ENCODE data around the gene TRAK2. TPM values are rescaled to one million over a fixed set of nuclear protein-coding genes. Genes with fewer than 3 reads are reported as not detected.

TRAK2 gene
- total and polyA plus RNA-seq, 9 of the 15 experiments (the other 6 are each of a cell fraction or from before 2014, with no cell fraction given): 3.4 to 10.4 (median 7.3) TPM

DNA sequence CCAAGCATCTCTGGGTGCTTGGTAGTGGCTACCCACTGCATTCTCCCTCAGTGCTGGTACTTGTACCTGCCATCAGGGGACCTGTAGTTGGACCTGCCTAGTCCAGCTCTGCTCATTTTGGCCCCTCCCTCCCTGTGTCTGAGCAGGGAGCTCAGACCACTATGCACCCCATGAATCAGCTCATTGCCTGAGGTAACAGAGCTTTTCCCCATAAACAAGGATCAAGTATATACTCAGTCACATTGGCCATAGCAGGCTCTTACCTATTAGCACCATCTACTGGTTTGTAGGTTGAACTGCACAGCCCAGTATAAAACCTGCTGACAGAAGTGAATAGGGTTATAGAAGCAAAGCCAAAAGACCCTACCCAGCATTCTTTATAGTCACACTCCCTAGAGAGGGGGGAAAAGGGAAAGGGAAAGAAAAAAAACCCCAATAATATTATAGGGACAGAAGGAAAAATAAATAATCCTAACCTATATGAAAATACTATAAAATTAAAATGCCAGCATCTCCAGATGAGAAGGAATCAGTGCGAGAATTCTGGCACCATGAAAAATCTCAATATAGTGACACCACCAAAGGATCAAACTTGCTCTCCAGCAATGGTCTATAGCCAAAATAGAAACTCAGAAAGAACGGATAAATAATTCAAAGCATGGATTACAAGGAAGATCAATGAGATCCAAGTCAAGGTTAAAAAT is 87.2 kb downstream of the TRAK2 start (continued):
- no peak for TF ChIP-seq CEBPG (CRISPR knock-in tag; IDR thresholded peaks at IDR 0.05)
- no peak for TF ChIP-seq CEBPG (tag; conservative IDR thresholded peaks at IDR 0.05 in 1 of 2, IDR thresholded peaks at IDR 0.05 in 1 of 2)
- TF ChIP-seq, protein P1, sequence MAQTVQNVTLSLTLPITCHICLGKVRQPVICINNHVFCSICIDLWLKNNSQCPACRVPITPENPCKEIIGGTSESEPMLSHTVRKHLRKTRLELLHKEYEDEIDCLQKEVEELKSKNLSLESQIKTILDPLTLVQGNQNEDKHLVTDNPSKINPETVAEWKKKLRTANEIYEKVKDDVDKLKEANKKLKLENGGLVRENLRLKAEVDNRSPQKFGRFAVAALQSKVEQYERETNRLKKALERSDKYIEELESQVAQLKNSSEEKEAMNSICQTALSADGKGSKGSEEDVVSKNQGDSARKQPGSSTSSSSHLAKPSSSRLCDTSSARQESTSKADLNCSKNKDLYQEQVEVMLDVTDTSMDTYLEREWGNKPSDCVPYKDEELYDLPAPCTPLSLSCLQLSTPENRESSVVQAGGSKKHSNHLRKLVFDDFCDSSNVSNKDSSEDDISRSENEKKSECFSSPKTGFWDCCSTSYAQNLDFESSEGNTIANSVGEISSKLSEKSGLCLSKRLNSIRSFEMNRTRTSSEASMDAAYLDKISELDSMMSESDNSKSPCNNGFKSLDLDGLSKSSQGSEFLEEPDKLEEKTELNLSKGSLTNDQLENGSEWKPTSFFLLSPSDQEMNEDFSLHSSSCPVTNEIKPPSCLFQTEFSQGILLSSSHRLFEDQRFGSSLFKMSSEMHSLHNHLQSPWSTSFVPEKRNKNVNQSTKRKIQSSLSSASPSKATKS (CRISPR knock-in tag; IDR thresholded peaks at IDR 0.05): no peak
- TF ChIP-seq ZBTB17 (CRISPR knock-in tag; IDR thresholded peaks at IDR 0.05): no peak
- TF ChIP-seq, protein P2, sequence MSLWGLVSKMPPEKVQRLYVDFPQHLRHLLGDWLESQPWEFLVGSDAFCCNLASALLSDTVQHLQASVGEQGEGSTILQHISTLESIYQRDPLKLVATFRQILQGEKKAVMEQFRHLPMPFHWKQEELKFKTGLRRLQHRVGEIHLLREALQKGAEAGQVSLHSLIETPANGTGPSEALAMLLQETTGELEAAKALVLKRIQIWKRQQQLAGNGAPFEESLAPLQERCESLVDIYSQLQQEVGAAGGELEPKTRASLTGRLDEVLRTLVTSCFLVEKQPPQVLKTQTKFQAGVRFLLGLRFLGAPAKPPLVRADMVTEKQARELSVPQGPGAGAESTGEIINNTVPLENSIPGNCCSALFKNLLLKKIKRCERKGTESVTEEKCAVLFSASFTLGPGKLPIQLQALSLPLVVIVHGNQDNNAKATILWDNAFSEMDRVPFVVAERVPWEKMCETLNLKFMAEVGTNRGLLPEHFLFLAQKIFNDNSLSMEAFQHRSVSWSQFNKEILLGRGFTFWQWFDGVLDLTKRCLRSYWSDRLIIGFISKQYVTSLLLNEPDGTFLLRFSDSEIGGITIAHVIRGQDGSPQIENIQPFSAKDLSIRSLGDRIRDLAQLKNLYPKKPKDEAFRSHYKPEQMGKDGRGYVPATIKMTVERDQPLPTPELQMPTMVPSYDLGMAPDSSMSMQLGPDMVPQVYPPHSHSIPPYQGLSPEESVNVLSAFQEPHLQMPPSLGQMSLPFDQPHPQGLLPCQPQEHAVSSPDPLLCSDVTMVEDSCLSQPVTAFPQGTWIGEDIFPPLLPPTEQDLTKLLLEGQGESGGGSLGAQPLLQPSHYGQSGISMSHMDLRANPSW (CRISPR knock-in tag; IDR thresholded peaks at IDR 0.05): no peak
- TF ChIP-seq CHD4 (IDR thresholded peaks at IDR 0.05; ENCODE audit: insufficient read depth, insufficient replicate concordance, low read depth, low read length, poor library complexity, severe bottlenecking): no peak
- TF ChIP-seq, protein P3, sequence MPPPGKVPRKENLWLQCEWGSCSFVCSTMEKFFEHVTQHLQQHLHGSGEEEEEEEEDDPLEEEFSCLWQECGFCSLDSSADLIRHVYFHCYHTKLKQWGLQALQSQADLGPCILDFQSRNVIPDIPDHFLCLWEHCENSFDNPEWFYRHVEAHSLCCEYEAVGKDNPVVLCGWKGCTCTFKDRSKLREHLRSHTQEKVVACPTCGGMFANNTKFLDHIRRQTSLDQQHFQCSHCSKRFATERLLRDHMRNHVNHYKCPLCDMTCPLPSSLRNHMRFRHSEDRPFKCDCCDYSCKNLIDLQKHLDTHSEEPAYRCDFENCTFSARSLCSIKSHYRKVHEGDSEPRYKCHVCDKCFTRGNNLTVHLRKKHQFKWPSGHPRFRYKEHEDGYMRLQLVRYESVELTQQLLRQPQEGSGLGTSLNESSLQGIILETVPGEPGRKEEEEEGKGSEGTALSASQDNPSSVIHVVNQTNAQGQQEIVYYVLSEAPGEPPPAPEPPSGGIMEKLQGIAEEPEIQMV (tag; conservative IDR thresholded peaks at IDR 0.05; ENCODE audit: low read depth): no peak
- TF ChIP-seq, protein P4, sequence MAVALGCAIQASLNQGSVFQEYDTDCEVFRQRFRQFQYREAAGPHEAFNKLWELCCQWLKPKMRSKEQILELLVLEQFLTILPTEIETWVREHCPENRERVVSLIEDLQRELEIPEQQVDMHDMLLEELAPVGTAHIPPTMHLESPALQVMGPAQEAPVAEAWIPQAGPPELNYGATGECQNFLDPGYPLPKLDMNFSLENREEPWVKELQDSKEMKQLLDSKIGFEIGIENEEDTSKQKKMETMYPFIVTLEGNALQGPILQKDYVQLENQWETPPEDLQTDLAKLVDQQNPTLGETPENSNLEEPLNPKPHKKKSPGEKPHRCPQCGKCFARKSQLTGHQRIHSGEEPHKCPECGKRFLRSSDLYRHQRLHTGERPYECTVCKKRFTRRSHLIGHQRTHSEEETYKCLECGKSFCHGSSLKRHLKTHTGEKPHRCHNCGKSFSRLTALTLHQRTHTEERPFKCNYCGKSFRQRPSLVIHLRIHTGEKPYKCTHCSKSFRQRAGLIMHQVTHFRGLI (CRISPR knock-in tag; IDR thresholded peaks at IDR 0.05): no peak
- TF ChIP-seq ZNF253 (CRISPR knock-in tag; conservative IDR thresholded peaks at IDR 0.05): no peak

All from K562 (cell line).